WTC11 (cell line): Measurements from ENCODE around the gene FBXW4. TPM values are rescaled to one million over a fixed set of nuclear protein-coding genes. Genes with fewer than 3 reads are reported as not detected.

Source experiments
- ATAC-seq: fragments of 200-7000 bp; cut with Tn5 transposase; 2 replicates; pipeline ENCODE4 v1.10.0; 2021; ENCODE audit warnings: mild to moderate bottlenecking, moderate library complexity
- CTCF ChIA-PET: fragments of 300-600 bp; sonication (Branson Sonifier 250); formaldehyde crosslinking; loops from one replicate; lab custom pipeline; 2021; ENCODE audit warnings: antibody characterized with exemption; lab: Charles Lee
- POLR2A ChIA-PET: fragments of 350-600 bp; sonication (Branson Sonifier 250); formaldehyde crosslinking; loops from one replicate; lab custom pipeline; 2021; ENCODE audit warnings: antibody characterized with exemption; lab: Charles Lee
- DNase-seq: peaks from one replicate; pipeline ENCODE4 v3.0.0; 2021; ENCODE audit warnings: low spot score
- H3K27ac Mint-ChIP-seq: 2 replicates; pipeline ENCODE4 v1.8.0; 2021; ENCODE audit warnings: mixed read lengths
- H3K27me3 Mint-ChIP-seq: 2 replicates; pipeline ENCODE4 v1.8.0; 2021; ENCODE audit warnings: low read depth, mild to moderate bottlenecking, moderate library complexity, mixed read lengths
- H3K36me3 Mint-ChIP-seq: 2 replicates; pipeline ENCODE4 v1.8.0; 2021; ENCODE audit warnings: mixed read lengths
- H3K4me1 Mint-ChIP-seq: 2 replicates; pipeline ENCODE4 v1.8.0; 2022; ENCODE audit warnings: mixed read lengths
- H3K4me3 Mint-ChIP-seq: 2 replicates; pipeline ENCODE4 v1.8.0; 2021; ENCODE audit warnings: mild to moderate bottlenecking, moderate library complexity, mixed read lengths
- H3K9me3 Mint-ChIP-seq: 2 replicates; pipeline ENCODE4 v1.8.0; 2021; ENCODE audit warnings: mixed read lengths
- ARID4B ChIP-seq: sonication (generic); formaldehyde crosslinking; IDR thresholded peaks from 2 replicates; pipeline ENCODE4 v1.8.0; 2023; ENCODE audit warnings: missing genetic modification reagents, mild to moderate bottlenecking, borderline replicate concordance
- ATF3 ChIP-seq: sonication (generic); formaldehyde crosslinking; conservative IDR thresholded peaks from 2 replicates; pipeline ENCODE4 v1.8.1; 2022; ENCODE audit warnings: mild to moderate bottlenecking, missing genetic modification reagents
- CTCF ChIP-seq: fragments of 200-600 bp; IDR thresholded peaks from 2 replicates; pipeline ENCODE4 v1.8.0; 2022; ENCODE audit warnings: antibody characterized with exemption
- E2F5 ChIP-seq: sonication (generic); formaldehyde crosslinking; IDR thresholded peaks from 2 replicates; pipeline ENCODE4 v1.8.1; 2022; ENCODE audit warnings: mild to moderate bottlenecking, moderate library complexity, missing genetic modification reagents
- ERG ChIP-seq: fragments of 250-450 bp; sonication (Bioruptor Pico); IDR thresholded peaks from 2 replicates; pipeline ENCODE4 v1.8.0; 2021; ENCODE audit warnings: mild to moderate bottlenecking
- FOXP4 ChIP-seq: sonication (generic); formaldehyde crosslinking; IDR thresholded peaks from 2 replicates; pipeline ENCODE4 v1.8.0; 2022; ENCODE audit warnings: mild to moderate bottlenecking, missing genetic modification reagents
- NFE2L1 ChIP-seq: sonication (generic); formaldehyde crosslinking; IDR thresholded peaks from 2 replicates; pipeline ENCODE4 v1.8.1; 2023; ENCODE audit warnings: missing genetic modification reagents
- OVOL2 ChIP-seq: fragments of 250-450 bp; sonication (Bioruptor Pico); IDR thresholded peaks from 2 replicates; pipeline ENCODE4 v1.9.0; 2021; ENCODE audit warnings: mild to moderate bottlenecking, borderline replicate concordance
- PREB ChIP-seq: sonication (generic); formaldehyde crosslinking; IDR thresholded peaks from 2 replicates; pipeline ENCODE4 v1.8.1; 2022; ENCODE audit warnings: mild to moderate bottlenecking, missing genetic modification reagents, moderate library complexity, borderline replicate concordance
- TEAD1 ChIP-seq: sonication (generic); formaldehyde crosslinking; IDR thresholded peaks from 2 replicates; pipeline ENCODE4 v1.8.0; 2022; ENCODE audit warnings: mild to moderate bottlenecking, missing genetic modification reagents
- TP53 ChIP-seq: sonication (generic); formaldehyde crosslinking; IDR thresholded peaks from 2 replicates; pipeline ENCODE4 v1.8.1; 2023; ENCODE audit warnings: mild to moderate bottlenecking, missing genetic modification reagents
- USF1 ChIP-seq: sonication (generic); formaldehyde crosslinking; IDR thresholded peaks from 2 replicates; pipeline ENCODE4 v1.8.0; 2022; ENCODE audit warnings: mild to moderate bottlenecking, missing genetic modification reagents
- ZBTB21 ChIP-seq: sonication (generic); formaldehyde crosslinking; IDR thresholded peaks from 2 replicates; pipeline ENCODE4 v1.8.1; 2023; ENCODE audit warnings: mild to moderate bottlenecking, missing genetic modification reagents, borderline replicate concordance
- ZNF138 ChIP-seq: sonication (generic); formaldehyde crosslinking; conservative IDR thresholded peaks from 2 replicates; pipeline ENCODE4 v1.8.1; 2022; ENCODE audit warnings: mild to moderate bottlenecking, moderate library complexity, missing genetic modification reagents
- ZNF317 ChIP-seq: sonication (generic); formaldehyde crosslinking; IDR thresholded peaks from 2 replicates; pipeline ENCODE4 v1.8.1; 2023; ENCODE audit warnings: low read depth, mild to moderate bottlenecking, moderate library complexity, missing genetic modification reagents, borderline replicate concordance
- ZNF396 ChIP-seq: fragments of 250-450 bp; sonication (Bioruptor Pico); IDR thresholded peaks from 2 replicates; pipeline ENCODE4 v1.8.0; 2021; ENCODE audit warnings: mild to moderate bottlenecking, moderate library complexity, borderline replicate concordance
- total RNA-seq: library from RNA; stranded (reverse); gene quantifications from 3 replicates; pipeline ENCODE4 v1.2.3, GENCODE V29; 2021

FBXW4 gene
- total RNA-seq, 1 experiment from 2014 or later: 45.3 TPM

- no peaks in the 10 kb centered on the region; the same call in 1 of the 2 replicates for H3K27me3 Mint-ChIP-seq
- no peak overlapping the region for H3K27ac Mint-ChIP-seq
- peaks cover 11% of the 10 kb centered on the region for H3K36me3 Mint-ChIP-seq
- H3K4me1 Mint-ChIP-seq: peaks cover 6% of the 10 kb centered on the region
- ChIA-PET CTCF (interaction anchor here (0.6 to 1.3 kb wide), 3 partner anchors 13 to 334 kb away, joined by 3 to 6 read pairs (median 4); no protein-coding TSS in a partner anchor), POLR2A (no interaction called here)
- TF ChIP-seq ZBTB21 (no peak), ZNF396 (CRISPR knock-in tag) (no peak), ARID4B (no peak), TP53 (CRISPR knock-in tag) (no peak), ZNF138 (CRISPR knock-in tag) (no peak), ATF3 (CRISPR knock-in tag) (no peak), ERG (no peak), PREB (CRISPR knock-in tag) (no peak), USF1 (CRISPR knock-in tag) (no peak), FOXP4 (CRISPR knock-in tag) (no peak), NFE2L1 (no peak), OVOL2 (CRISPR knock-in tag) (no peak), TEAD1 (CRISPR knock-in tag) (no peak), CTCF (no peak), E2F5 (CRISPR knock-in tag) (no peak), ZNF317 (CRISPR knock-in tag) (no peak)
- peaks cover 6% of the 10 kb centered on the region for H3K9me3 Mint-ChIP-seq
- no peak for DNase-seq
- ATAC-seq: no peak
- no peak overlapping the region for H3K4me3 Mint-ChIP-seq
These were observed 64.4 kb downstream of the FBXW4 start for GRCh38 chr10:101630633-101630920.
